Stimulated activated CD8-positive, alpha-beta memory T cell treated with anti-CD3 and anti-CD28 coated beads, Interleukin-15, amount 100 ng/mL, for 24 hours (primary cell): Measurements from ENCODE around the gene NOX5.
"Not testable (repeated sequence)": the region's sequence is repeated elsewhere in the genome, so short reads cannot be mapped to it uniquely, and the experiment has no call there.

Source experiments
- DNase-seq: peaks from one replicate; pipeline ENCODE4 v3.0.0-alpha.2; 2020; ENCODE audit warnings: low read depth

Gene NOX5, protein sequence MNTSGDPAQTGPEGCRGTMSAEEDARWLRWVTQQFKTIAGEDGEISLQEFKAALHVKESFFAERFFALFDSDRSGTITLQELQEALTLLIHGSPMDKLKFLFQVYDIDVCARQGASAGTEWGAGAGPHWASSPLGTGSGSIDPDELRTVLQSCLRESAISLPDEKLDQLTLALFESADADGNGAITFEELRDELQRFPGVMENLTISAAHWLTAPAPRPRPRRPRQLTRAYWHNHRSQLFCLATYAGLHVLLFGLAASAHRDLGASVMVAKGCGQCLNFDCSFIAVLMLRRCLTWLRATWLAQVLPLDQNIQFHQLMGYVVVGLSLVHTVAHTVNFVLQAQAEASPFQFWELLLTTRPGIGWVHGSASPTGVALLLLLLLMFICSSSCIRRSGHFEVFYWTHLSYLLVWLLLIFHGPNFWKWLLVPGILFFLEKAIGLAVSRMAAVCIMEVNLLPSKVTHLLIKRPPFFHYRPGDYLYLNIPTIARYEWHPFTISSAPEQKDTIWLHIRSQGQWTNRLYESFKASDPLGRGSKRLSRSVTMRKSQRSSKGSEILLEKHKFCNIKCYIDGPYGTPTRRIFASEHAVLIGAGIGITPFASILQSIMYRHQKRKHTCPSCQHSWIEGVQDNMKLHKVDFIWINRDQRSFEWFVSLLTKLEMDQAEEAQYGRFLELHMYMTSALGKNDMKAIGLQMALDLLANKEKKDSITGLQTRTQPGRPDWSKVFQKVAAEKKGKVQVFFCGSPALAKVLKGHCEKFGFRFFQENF

DNA sequence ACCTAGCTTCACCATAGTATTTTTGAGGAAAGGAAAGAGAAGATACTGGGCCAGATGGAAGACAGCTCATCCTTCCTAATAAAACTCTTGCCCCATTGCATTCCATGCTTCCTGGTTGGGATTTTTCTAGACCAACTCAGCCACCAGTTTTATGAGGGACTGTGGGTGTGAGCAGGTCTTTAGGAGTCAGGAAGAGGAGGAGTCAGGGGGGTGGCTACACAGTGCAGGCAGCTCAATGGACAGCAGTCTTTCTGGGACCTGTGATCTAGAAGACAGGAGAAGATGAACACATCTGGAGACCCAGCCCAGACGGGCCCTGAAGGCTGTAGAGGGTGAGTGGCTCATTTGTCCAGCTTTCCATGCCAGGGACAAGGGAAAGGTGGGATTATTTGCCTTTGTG, at the start of gene NOX5:
NOX5 (plus strand) TSS at position 242 of the 400 bp plus-strand sequence; CDS start at position 283, 41 bp downstream.
- DNase-seq: no peak

DNA sequence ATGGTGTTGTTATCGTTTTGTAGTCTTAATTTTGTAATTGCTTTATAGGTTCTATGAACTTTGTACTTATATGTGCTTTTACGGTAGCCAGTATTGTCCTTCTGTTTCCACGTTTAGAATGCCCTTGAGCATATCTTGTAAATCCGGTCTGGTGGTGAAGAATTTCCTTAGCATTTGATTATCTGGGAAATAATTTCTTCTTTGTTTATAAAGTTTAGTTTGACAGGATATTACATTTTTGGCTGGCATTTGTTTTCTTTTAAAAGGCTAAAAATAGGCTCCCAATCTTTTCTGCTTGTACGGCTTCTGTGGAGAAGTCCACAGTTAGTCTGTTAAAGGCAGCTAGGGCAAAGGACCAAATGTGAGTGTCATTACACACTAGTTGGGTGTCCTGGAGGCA, 47.5 kb upstream of the NOX5 start:
- no peak for DNase-seq

DNA sequence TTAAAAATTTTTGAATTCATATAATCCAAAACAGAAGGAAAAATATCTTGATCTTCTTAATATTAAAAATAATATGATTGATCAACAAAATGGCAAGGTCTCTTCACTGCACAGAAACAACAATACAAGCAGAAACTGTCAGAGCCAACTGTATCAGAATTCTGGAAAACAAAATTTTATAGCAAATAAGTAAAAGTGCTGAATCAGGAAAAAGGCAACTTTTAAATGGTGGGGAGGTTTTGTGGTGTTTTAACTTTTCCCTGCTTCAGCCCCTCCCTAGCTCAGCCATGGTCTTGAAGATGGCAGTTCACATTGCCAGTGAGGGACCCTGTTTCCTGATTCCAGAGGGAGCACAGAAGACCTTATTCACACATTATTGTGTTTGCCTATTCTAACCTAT, 46.5 kb upstream of the NOX5 start:
- no peak for DNase-seq

DNA sequence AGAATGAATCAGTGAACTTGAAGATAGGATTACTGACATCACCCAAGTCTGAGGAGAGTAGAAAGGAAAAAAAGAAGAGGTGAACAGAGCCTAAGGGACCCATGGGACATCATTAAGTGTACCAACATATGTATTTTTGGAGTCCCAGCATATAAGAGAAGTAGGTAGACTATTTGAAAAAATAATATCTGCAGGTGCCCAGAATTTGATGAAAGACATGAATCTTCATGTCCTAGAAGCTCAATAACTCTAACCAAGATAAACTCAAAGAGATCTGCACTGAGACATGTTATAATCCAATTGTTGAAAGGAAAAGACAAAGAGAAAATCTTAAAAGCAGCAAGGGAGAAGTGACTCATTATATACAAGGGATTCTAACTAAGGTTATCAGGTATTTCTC, 45.2 kb upstream of the NOX5 start:
- DNase-seq: no peak

DNA sequence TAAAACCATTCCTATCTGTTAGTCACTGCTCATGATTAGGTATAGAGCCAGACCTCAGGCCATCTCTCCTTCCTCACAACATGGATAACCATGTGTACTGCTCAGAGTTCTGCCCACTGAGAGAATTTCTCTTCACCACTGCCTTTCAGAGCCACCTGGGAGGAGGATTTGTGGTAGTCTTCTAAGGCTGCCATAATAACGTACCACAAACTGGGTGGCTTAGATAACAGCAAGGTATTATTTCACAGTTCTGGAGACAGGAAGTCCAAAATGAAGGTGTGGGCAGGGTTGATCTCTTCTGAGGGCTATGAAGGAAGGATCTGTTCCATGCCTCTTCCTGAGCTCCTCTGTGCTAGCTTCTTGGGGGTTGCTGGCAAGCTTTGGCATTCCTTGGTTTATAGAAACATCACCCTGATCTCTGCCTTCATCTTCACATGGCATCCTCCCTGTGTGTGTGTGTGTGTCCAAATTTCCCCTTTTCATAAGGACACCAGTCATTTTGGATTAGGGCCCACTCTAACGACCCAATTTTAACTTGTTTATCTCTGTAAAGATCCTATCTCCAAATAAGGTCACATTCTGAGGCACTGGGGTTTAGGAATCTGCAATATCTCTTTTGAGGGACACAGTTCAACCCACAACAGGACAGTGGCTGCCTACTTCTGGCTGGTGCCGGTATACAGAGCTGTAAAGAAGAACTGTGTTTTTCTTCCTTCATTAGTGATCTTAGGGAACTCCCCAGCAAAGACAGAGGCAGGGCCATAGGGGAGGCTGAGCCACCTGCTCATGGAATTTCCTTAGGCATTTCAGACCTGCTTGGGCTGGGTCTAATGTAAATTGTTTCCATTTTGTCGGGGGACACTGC, 42.1 kb upstream of the NOX5 start:
- no peak for DNase-seq

DNA sequence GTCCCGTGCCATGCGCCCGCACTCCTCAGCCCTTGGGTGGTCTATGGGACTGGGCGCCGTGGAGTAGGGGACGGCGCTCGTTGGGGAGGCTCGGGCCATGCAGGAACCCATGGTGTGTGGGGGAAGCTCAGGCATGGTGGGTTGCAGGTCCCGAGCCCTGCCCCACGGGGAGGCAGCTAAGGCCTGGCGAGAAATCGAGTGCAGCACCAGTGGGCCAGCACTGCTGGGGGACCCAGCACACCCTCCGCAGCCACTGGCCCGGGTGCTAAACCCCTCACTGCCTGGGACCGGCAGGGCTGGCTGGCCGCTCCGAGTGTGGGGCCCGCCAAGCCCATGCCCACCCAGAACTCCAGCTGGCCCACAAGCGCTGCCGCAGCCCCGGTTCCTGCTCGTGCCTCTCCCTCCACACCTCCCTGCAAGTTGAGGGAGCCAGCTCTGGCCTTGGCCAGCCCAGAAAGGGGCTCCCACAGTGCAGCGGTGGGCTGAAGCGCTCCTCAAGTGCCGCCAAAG, 38.8 kb upstream of the NOX5 start:
- DNase-seq: not testable (repeated sequence)

DNA sequence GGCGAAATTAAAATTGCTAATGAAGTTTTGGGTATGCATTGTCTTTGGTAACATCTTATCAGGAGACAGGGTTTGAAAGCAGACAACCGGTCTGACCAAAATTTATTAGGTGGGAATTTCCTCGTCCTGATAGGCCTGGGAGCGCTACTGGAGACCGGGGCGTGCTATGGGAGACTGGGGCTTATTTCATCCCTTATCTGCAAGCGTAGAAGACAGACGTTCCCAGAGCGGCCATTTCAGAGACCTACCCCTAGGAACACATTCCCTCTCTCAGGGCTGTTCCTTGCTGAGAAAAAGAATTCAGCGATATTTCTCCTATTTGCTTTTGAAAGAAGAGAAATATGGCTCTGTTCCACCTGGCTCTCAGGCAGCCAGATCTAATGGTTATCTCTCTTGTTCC, 37.1 kb upstream of the NOX5 start:
- not testable (repeated sequence) for DNase-seq

DNA sequence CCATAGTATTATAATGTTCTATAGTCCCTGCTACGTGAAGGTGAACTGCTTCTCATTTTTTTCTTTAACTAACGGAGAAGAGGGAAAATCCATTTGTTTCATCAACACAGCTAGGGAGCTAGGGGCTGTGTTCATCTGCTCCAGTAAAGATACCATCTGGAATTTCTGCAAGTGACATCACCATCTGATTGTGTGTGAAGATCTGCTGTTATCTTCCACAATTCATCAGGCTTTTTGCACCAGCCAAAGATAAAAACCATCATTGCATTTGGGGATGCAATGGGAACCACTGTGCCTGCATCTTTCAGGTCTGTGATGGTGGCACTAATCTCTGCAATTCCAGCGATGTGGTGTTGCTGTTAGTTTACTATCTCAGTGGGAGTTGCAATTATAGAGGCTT, 35.5 kb upstream of the NOX5 start:
- DNase-seq: no peak

DNA sequence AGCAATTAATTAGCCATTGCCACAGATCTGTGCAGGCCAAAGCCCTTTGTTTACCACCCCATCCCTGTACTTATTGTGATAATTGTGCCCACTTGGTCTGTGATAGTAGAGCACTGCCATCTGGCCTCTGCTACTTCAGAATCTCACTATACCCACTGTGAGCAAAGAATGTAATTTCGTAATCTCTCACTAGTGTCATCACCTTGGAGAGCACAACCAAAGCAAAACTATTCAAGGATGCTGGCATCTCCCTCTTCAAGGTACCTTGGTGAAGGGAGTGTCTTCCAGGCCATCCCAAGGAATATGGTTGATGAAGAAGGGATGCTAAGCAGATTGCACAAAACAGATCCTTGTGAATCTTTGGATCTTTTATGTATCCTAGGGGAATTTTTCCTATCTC, 34.7 kb upstream of the NOX5 start:
- DNase-seq: no peak

DNA sequence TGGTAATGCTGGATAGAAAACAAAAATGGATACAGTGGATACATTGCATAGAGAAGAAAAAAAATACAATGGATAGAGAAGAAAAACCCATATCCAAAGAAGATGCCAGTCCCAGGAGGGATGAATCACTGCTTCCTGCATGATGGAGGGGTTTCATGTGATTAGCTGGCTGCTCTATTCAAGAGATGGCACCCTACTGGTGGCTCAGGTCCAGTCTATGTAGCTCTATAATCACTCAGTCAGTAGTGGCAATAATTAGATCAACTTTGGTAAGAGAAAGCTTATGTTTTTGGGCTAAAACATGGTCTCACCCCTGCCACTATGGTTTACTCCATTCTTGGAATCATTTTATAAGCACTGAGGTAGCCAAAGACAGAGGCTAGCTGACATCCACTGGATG, 33.7 kb upstream of the NOX5 start:
- no peak for DNase-seq

DNA sequence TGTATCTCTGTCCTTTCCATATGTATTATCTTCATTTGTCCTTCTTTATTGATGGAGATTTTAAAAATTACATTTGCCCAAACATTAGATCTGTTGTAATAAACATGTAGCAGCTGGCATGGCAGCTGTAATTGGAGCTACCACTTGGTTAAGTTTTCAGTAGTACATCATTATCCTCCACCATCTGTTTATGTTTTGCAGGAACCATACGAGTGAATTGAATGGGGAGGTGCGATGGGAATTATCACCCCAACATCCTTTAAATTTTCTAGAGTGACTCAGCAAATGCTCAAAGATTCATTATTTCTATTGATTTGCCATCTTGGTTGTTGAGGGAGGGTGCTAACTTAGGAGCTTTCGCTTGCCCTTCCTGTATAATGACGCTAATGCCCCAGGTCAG, 32.6 kb upstream of the NOX5 start:
- no peak for DNase-seq

DNA sequence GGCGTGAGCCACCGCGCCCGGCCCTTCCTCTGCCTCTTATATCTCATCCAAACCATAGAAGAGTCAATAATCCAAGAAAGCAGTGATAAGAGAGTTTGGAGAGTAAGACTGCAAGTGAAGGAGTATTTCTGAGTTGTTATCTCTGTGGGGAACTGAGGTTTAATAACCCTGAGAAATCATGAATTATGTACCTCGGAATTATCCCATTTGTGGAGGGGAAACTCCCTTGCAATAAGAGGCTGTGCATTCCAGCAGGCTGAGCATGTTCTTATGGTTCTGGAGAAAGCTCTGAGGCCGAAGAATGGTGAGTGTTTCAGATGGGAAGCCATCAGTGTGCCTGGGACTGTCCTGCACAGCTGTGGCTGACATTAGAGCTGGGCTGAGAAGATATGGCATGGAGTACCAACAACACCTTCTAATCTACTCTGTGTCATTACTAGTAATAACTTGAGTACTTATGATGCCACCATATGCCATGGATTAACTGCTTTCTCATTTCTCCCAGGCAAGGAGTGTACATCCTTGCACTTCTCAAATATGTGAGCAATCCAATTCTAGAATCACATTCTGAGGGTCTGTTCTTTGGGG, 31.4 kb upstream of the NOX5 start:
- DNase-seq: no peak

DNA sequence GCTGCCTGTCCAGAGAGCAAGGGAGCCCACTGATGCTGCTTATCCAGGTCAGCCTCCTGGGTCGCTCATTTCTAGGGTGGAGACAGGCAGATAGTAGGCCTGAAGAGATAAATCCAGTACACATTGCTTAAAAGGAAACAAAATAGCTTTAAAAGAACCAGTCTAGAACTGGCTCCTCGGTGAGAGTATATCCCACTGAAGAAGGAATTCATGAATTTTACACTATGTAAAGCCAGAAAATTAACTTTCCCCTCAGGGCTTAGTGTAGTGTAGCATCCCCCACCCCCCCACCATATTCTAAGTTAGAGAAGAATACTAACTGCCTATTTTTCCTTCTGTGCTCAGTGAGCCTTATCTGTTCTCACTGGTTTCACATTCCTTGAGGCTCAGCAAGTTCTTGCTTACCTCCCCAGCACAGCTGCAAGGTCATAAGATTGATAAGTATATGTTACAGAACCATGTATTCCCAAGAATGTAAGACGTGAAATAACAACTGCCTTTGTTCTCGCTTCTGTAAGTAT, 30.5 kb upstream of the NOX5 start:
- no peak for DNase-seq

DNA sequence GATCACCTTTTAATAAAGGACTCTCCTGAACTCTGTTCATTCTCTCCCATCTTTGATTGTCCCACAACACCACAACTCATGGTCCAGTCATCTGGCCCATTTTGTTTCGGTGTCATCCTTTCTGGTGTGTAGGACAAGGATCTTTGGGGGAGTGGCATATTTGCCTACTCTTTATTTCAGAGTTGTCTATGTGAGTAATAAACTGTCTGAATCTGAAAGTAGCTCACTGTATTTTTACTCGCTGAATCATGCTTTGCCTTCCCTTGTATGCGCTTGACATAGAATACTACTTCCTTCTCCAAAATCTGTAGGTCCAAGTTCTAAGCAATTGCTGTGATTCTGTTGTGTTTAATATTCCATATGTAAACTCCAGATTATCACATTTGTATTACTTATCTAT, 29.9 kb upstream of the NOX5 start:
- DNase-seq: no peak

DNA sequence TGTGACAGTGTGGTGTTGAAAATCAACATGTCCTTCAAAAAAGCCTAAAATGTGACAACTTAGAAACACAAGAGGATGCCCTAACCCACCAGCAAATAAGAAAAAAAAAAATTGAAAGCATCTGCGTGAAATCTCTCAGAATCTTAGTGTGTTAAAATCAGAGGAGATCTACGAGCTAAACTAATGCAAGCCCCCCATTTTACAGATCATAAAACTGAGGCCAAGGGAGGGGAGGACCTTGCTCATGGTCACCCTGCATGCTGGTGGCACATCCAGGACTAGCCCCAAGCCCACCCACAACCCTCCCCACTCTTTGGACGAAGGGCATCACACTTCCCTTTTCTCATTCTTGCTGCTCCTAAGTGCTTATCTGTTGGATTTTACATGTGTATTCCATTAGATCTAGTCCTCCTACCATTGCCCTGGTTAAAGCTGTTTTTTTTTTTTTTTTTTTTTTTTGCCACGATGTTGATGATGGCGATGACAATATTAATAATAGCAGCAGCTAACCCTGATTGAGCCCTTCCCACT, 29.1 kb upstream of the NOX5 start:
- no peak for DNase-seq

DNA sequence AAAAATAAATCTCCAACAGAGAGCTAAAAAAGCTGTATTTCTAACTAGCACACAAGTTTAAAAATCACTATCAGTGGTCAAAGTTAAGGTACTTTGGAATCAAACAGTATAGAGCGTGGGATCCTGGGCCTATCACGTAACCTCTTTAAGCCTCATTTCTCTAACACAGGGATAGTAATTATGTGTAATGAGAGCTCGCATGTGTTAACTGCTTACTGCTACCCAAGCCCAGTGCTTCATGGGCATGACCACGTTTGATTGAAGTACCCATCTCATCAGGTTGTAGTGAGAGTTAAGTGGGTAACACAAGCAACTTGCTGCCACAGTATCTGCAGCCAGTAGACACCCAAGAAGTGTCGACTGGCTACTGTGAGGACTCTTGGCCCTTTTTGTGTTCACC, 28.2 kb upstream of the NOX5 start:
- no peak for DNase-seq

DNA sequence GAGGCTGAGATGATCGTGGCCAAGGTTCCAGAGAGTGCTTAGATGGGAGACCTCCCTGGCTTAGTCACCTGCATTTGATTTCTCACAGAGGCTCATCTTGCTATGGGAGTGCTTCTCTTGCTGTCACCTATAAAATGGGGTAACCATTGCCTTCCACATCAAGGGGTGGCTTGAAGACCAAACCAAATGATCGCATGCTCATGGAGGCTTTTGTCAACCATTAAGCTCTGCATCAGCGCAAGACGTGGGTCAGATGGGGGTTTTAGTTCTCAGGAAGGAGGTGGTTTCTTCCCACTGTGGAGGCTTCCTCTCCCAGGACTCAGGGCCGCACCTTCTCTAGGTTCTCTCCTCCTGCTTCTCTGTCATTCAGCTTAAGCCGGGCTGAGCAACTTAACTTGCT, 27.4 kb upstream of the NOX5 start:
- DNase-seq: no peak

DNA sequence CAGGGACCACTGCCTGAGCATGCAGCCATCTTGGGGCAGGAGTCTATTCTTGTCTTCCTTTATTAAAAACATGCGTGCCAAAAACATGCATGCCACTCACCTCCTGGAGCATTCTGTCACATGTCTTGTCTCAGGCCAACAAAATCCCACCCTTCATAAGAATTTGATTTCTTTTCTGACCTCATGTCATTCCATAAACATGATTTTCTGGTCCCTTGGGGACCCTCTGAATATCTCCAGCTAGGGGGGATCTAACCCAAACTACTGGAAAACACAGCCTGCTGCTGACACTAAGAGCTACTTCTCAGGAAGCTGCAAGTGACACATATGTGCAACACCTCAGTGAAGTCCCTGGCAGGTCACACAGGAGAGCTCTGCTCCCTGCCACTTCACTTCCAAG, 26.8 kb upstream of the NOX5 start:
- no peak for DNase-seq

DNA sequence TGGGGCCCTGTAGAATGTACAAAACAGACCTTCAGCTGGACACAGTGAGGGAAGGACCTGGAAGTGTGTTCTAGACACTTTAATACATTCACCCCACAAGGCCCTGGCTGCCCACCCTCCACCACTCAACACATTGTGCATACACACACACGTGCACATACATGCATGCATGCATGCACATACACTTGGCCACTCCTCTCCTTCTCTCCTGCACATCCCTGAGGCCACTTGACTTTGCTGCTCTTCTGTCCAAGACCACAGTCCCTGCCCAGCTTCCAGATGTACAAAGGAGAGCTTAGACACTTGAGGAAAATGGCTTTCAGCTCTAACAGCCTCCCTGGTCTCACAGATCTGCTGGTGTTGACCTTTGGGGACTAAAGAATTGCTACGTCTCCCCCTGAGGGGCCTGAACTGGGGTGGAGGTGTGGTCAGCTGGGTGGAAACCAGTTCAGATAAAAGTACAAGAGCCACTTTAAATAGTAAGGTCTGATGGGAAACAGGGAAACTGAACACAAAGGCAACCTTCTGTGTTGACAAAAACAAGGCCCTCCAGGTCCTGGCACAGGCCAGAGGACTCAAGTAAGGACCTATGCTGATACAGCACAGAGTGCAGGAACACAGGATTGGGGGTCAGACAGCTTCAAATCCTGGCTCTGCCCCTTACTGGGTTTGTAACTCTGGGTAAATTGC, 24.8 kb upstream of the NOX5 start:
- no peak for DNase-seq

DNA sequence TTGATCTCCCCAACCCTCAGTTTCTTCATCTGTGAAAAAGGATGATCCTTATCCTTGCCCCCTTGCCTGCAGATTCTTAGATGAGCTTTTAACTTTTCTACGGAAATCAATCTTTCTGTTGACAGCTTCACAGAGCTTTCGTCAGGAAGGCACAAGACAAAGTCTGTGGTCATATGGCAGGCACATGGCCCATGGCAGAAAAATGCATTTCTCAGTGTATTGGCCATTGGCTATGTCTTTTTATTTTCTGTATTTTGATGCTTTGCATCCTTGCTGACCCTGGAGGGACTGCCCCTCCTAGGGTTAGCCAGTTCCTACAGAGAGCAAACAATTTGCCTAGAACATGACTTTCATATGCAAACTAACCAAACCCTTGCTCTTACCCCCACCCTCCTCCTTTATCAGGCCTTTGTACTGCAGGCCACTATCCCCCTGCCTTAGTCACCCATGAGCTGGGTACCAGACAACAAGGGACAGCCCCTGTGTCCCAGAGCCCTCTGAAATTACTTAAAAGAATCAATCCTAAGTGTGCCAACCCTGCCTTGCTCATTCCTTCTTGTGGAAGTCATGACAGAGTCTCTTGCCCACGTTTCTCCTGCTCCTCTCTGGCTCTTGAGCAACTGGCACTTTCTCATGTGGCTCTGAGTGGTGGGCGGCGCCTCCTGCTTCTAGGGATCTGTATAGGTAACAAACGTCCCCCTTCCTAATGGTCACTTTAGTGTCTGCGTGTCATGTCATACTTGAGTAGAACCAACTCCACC, 24.1 kb upstream of the NOX5 start:
- no peak for DNase-seq
